OCI-LY1 (cell line): ENCODE results near the gene NEK1.

Experiments used
- H2AFZ ChIP-seq: fragments of 200-600 bp; sonication (generic), shearing (Covaris generic); 2 replicates; pipeline ENCODE4 v1.6.0; 2014; ENCODE audit warnings: antibody characterized with exemption, mild to moderate bottlenecking, low read length
- H3F3A ChIP-seq: fragments of 200-600 bp; sonication (generic), shearing (Covaris generic); 2 replicates; pipeline ENCODE4 v1.6.0; 2014; ENCODE audit warnings: mild to moderate bottlenecking, antibody characterized with exemption, low read length, moderate library complexity; ENCODE audit not compliant: insufficient read depth
- H3K27ac ChIP-seq: fragments of 200-600 bp; sonication (generic); 2 replicates; pipeline ENCODE4 v1.5.1; 2014; ENCODE audit warnings: low read length, mixed run types, mild to moderate bottlenecking, low read depth; ENCODE audit not compliant: poor library complexity, severe bottlenecking
- H3K27me3 ChIP-seq: fragments of 200-600 bp; sonication (generic); 2 replicates; pipeline ENCODE4 v1.6.0; 2014; ENCODE audit warnings: antibody characterized with exemption, mild to moderate bottlenecking, low read length, moderate library complexity; ENCODE audit not compliant: insufficient read depth
- H3K36me3 ChIP-seq: fragments of 200-600 bp; sonication (generic); 2 replicates; pipeline ENCODE4 v1.6.1; 2014; ENCODE audit warnings: mild to moderate bottlenecking, antibody characterized with exemption, low read length, moderate library complexity, mixed read lengths; ENCODE audit not compliant: insufficient read depth
- H3K4me1 ChIP-seq: fragments of 200-600 bp; sonication (generic); 2 replicates; pipeline ENCODE4 v1.5.1; 2014; ENCODE audit warnings: mild to moderate bottlenecking, low read length, moderate library complexity; ENCODE audit not compliant: insufficient read depth, severe bottlenecking
- H3K4me2 ChIP-seq: fragments of 200-600 bp; sonication (generic), shearing (Covaris generic); 2 replicates; pipeline ENCODE4 v1.6.1; 2014; ENCODE audit warnings: low read length
- H3K4me3 ChIP-seq: fragments of 200-600 bp; sonication (generic); 2 replicates; pipeline ENCODE4 v1.5.1; 2014; ENCODE audit warnings: low read length, low read depth, mild to moderate bottlenecking, mixed read lengths; ENCODE audit not compliant: poor library complexity, severe bottlenecking
- H3K79me2 ChIP-seq: fragments of 200-600 bp; shearing (Covaris generic); 2 replicates; pipeline ENCODE4 v1.6.1; 2016; ENCODE audit warnings: mixed run types, low read length, mixed read lengths; ENCODE audit not compliant: insufficient read depth
- H3K9ac ChIP-seq: fragments of 200-600 bp; sonication (generic), shearing (Covaris generic); 2 replicates; pipeline ENCODE4 v1.6.1; 2014; ENCODE audit warnings: mild to moderate bottlenecking, low read length, mixed read lengths
- H3K9me2 ChIP-seq: fragments of 200-600 bp; sonication (generic), shearing (Covaris generic); 2 replicates; pipeline ENCODE4 v1.6.1; 2014; ENCODE audit warnings: low read depth, mild to moderate bottlenecking, low read length, mixed read lengths
- H3K9me3 ChIP-seq: fragments of 200-600 bp; shearing (Covaris generic); 2 replicates; pipeline ENCODE4 v1.6.1; 2014; ENCODE audit warnings: low read length, mixed read lengths
- H4K20me1 ChIP-seq: fragments of 200-600 bp; sonication (generic), shearing (Covaris generic); 2 replicates; pipeline ENCODE4 v1.6.0; 2016; ENCODE audit warnings: mild to moderate bottlenecking, low read length; ENCODE audit not compliant: insufficient read depth
- CTCF ChIP-seq: fragments of 200-600 bp; sonication (generic), shearing (Covaris generic); IDR thresholded peaks from 2 replicates; pipeline ENCODE4 v1.5.1; 2017; ENCODE audit warnings: mild to moderate bottlenecking, antibody characterized with exemption, low read length, moderate library complexity, mixed read lengths
- EZH2 ChIP-seq: fragments of 200-600 bp; sonication (generic), shearing (Covaris generic); IDR thresholded peaks from 2 replicates; pipeline ENCODE4 v1.8.0; 2017; ENCODE audit warnings: borderline replicate concordance, mixed run types, mild to moderate bottlenecking, antibody characterized with exemption, low read length, moderate library complexity, mixed read lengths

The NEK1 gene

GRCh38 chr4:169620880-169621248 lies 8.5 kb upstream of the NEK1 start:
- Histone ChIP-seq H3K4me3 (peak overlapping the region; percentile 88), H3F3A (no peaks in the 10 kb centered on the region), H3K27me3 (no peaks in the 10 kb centered on the region), H3K4me2 (peak overlapping the region; percentile 89), H2AFZ (no peak overlapping the region), H3K9ac (peak overlapping the region; percentile 96), H3K9me3 (no peaks in the 10 kb centered on the region), H4K20me1 (no peaks in the 10 kb centered on the region), H3K4me1 (peaks cover 29% of the 10 kb centered on the region), H3K79me2 (peaks cover 53% of the 10 kb centered on the region), H3K27ac (peak overlapping the region; percentile 89), H3K36me3 (peaks cover 8% of the 10 kb centered on the region; the same call in 1 of the 2 replicates), H3K9me2 (no peaks in the 10 kb centered on the region)
- TF ChIP-seq EZH2 (no peak), CTCF (no peak)

- no peak for TF ChIP-seq CTCF
- TF ChIP-seq EZH2 = no peak
- H3K4me1 ChIP-seq = peaks cover 35% of the 10 kb centered on the region
- peak within 1 kb of the TSS; percentile 88 for H3K4me3 ChIP-seq
- peak within 1 kb of the TSS; percentile 89 for H3K27ac ChIP-seq
- H4K20me1 ChIP-seq = no peaks in the 10 kb centered on the region
- no peaks in the 10 kb centered on the region for H3K9me3 ChIP-seq
- peaks cover 4% of the 10 kb centered on the region; the same call in 1 of the 2 replicates for H3K36me3 ChIP-seq
- H3K9me2 ChIP-seq = no peaks in the 10 kb centered on the region
- peaks cover 46% of the 10 kb centered on the region for H3K79me2 ChIP-seq
- H3K4me2 ChIP-seq = peak within 1 kb of the TSS; percentile 89
- H2AFZ ChIP-seq = no peak within 1 kb of the TSS
- H3K27me3 ChIP-seq = no peaks in the 10 kb centered on the region
- H3F3A ChIP-seq = no peaks in the 10 kb centered on the region
- H3K9ac ChIP-seq = peak within 1 kb of the TSS; percentile 96
These were observed 7.8 kb upstream of the NEK1 start, which contains the start of gene CLCN3 for GRCh38 chr4:169619958-169620879. Gene CLCN3 (plus strand): TSS chr4:169620578. CDS start chr4:169635929, 15,351 bp downstream.

- Histone ChIP-seq H3K79me2 (peaks cover 39% of the 10 kb centered on the region), H3F3A (no peaks in the 10 kb centered on the region), H3K4me3 (peak overlapping the region; percentile 88), H3K4me2 (peak overlapping the region; percentile 82), H3K9me3 (no peaks in the 10 kb centered on the region), H3K27me3 (no peaks in the 10 kb centered on the region), H3K9ac (peak overlapping the region; percentile 76), H3K36me3 (no peaks in the 10 kb centered on the region), H2AFZ (no peak overlapping the region), H3K9me2 (no peaks in the 10 kb centered on the region), H3K27ac (peak overlapping the region; percentile 86), H3K4me1 (peaks cover 33% of the 10 kb centered on the region), H4K20me1 (no peaks in the 10 kb centered on the region)
- TF ChIP-seq CTCF = no peak; the same call in 1 of the 2 replicates
- TF ChIP-seq EZH2 = no peak
These were observed 7.2 kb upstream of the NEK1 start for GRCh38 chr4:169619518-169619957.
